GM18519 (cell line): ENCODE measurements around the gene GUCY1A2.
A peak's percentile ranks its signal among the peaks of the same experiment; 100 is the strongest.
"Not testable (repeated sequence)": the region's sequence is repeated elsewhere in the genome, so short reads cannot be mapped to it uniquely, and the experiment has no call there.

Source experiments
- ATAC-seq: cut with Tn5 transposase; IDR thresholded peaks from one replicate; pipeline ENCODE4 v1.9.1; 2021; ENCODE audit warnings: mild to moderate bottlenecking, moderate library complexity; ENCODE audit not compliant: unreplicated experiment, low FRiP score

The GUCY1A2 gene

DNA sequence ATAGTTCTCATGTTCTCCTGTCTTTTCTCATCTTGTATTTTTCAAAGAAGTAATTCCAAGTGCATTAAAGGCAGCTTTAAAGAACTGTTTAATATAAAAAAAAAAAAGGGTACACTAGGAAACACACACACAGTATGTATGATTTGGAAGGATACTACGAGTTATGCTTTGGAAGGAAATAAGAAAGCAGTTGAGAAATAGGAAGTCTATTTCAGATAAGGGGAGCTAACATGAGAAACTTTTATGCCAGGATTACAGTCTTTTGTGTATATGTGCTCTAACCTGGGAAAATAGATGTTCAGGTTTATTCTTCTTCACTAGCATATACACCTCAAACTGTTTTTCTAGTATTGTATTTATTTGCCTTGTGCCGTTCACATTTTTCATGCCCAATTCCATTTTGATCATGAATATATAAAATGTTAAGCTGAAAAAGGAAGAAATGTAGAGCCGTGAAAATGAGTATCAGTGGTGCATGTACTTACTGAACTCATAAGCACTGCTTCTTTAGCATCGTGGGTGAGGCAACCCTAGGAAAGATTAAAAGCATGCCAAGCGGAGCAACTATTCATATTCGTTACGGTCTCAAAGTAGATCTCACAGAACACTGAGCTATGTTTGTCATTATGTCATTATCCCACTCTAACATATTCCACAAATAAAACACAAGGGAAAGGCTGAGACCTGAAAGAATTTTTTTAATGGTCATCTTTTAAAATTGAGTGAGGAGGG, 59.6 kb downstream of the GUCY1A2 start:
- no peak for ATAC-seq

DNA sequence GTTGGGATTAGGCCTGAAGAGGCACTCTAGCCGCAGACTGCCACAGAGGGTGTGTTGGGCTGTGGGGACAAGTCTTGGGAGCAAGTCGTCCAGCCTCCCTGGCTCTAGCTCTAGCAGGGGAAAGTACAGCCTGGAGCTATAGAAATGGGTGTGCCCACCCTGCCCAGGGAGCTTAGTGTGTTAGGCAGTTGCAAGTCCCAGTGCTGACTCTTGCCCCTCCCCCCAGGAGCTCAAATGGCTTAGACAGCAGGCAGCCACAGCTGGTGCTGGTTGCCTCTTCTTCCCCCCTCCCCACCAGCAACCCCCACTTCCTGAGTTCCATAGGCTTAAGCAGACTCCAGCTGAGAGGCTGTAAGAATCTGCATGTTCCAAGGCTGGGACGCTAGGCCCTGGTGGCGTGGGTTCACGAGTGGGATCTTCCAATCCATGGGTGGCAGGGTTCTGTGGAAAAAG, 61.2 kb downstream of the GUCY1A2 start:
- ATAC-seq = no peak

GRCh38 chr11:106950067-106950491, 68.2 kb downstream of the GUCY1A2 start:
- ATAC-seq = no peak

DNA sequence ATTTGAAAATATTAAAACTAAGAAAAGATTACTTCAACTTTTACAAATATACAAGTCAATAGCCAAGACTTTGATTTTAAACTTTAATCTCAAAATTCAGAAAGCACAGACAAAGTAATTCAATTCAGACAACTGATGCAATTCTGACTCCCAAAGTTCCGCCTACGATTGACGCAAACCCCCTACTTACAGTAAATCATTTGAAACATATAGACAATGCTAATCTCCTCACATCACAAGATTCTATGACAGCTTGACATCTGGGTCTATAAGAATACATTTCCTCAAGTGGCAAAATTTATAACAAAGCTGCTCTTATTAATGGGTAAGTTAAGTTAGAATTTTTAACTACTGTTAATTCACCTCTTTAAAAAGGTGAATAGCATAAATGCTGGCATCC, 75.2 kb downstream of the GUCY1A2 start:
- no peak for ATAC-seq

GRCh38 chr11:106939157-106939556, 79.1 kb downstream of the GUCY1A2 start:
- no peak for ATAC-seq

DNA sequence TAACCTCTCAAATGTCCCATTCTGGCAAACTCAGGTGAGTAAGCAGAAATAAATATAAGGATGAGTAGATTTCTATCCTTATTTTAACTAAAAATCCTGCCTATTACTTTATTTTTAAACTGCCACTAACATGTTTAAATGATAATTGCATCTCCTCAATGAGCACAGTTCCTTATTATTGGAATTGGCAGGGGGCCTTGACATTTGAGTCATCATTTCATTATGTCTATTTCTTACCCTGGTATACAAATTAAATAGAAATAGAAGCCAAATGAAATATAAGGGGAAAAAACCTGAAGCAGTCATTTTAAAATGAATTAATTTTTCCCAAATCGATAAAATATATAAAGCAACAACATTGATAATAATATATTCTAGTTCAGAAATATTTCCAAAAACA, 81.2 kb downstream of the GUCY1A2 start:
- ATAC-seq = no peak

DNA sequence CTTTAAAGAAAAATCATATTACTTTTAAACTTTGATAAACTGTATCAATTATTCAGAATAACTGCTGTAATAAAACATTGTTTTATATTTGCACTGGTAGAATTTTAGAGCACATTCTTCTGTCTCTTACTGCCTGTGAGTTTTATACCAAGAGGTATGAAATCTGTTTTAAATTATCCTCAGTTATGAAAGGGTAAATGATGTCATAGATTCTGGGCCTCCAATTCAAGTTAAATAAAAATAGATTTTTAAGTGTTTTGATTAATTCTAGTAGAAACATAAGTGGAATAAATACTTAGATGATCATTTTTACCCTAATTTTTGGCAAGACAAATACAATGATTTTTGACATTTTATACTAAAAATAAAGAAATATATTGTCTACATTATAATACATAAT, 93.0 kb downstream of the GUCY1A2 start:
- no peak for ATAC-seq

DNA sequence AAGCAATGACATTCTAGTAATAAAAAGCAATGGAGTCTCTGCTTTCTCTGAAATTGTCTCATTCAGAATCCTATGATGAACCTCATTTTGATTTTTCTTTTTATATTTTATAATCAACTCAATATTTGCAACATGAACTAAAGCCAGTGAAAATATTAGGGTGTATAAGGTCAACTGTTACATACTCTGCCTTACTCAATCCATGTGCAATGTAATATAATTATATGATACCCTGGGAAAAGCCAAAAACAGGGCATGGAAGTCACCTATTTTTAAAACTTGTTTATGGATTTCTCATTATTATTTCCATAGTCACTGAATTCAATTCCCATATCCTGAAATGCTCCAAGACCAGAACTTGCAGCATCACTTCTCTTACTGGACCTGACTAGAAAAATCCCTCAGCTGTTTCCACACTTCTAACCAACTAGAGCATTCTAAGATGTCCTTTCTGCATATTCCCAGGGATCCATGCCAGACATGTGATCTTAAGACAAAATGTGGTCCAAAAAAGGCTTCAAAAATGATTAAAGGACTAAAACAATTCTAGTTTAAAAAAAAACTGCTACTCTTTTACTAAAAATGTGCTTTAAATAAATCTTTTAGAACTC, 97.3 kb downstream of the GUCY1A2 start:
- no peak for ATAC-seq

GRCh38 chr11:106917973-106918372, 100.3 kb downstream of the GUCY1A2 start:
- ATAC-seq = peak; percentile 77

DNA sequence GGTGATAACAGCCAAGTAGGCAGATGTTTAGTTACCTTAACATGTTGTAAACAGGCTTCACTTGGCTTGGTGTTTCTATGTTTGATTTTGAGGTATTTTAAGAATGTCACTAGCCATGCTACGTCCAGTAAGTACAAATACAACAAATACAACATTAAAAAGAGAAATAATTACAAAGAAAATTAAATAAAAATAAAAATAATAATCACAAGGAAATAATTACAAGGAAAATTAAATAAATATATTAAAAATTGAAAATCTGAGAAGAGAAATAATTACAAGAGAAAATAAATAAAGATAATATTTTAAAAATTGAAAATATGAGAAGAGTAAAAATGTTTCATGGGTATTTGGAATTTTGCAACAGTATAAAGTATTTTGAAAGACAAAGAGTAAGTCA, 103.9 kb downstream of the GUCY1A2 start:
- ATAC-seq = no peak

- no peak for ATAC-seq
These were observed 105.1 kb downstream of the GUCY1A2 start for GRCh38 chr11:106913141-106913540.

DNA sequence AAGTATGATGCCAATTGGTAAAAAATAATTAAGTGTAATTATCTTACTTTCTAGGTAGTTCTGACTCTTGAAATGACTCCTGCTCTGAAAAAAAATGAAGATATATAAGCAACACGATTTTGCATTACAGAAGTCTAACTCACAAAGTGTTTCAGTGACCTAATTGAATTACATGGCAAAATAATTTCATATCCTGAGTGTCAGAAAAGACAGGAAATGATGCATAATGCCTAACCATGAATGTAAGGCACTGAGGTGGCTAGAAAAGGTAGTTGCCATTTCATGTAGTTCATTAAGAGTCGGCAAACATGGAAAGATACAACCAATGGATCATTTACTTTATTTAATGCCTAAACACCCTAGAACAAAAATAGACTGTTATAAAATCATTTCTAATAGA, 113.5 kb downstream of the GUCY1A2 start:
- ATAC-seq = no peak

- ATAC-seq = no peak
These were observed 128.6 kb downstream of the GUCY1A2 start for GRCh38 chr11:106889718-106890117.

- ATAC-seq = no peak
These were observed 129.9 kb downstream of the GUCY1A2 start for GRCh38 chr11:106888386-106888785.

GRCh38 chr11:106883693-106884092, 134.6 kb downstream of the GUCY1A2 start:
- ATAC-seq = not testable (repeated sequence)

DNA sequence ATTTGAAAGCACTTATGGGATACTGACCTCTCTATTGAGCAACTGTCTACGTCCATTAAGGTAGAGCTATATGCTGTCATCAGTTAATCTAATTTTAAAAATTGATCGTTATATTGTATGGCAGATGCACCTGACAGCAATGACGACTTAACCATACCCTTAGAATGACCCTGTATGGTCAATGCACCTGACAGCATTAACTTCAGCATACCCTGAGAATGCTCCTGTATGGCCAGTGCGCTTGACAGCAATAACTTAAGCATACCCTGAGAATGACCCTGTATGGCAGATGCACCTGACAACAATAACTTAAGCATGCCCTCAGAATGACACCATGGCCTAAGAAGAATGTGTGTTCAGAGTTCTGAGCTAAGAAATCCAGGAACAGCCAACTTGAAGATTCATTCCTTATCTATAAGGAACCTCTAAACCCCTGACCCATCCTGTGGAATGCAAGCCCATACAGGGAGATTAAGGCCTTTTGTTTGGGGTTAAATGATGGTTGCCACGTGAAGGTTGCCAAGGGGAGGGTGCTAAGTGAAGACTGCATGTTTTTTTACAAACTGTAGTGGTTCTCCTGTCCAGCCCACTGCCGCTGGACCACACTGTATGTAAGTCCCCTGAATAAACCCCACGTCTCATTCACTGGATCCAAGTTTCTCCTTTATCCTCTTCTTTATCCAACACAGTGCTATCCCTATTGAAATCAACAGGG, 138.3 kb downstream of the GUCY1A2 start:
- ATAC-seq = no peak

DNA sequence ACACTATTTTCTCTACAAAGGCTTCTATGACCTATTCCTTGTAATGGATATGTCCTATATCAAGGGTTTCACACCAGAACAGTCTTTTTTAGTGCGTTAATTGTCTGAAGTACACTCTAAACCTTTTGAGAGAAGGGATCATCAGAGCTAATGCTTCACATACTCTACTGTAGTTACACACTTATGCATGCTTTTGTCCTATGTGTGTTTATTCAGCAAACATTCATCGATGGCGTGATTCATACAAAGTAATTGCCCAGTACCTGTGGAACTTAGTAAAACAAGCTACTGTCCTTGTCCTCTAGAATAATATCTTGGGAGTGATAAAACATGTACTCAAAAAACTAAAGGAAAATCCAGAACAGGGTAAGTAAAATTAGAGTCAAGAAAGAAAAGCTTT, 139.2 kb downstream of the GUCY1A2 start:
- ATAC-seq = no peak

DNA sequence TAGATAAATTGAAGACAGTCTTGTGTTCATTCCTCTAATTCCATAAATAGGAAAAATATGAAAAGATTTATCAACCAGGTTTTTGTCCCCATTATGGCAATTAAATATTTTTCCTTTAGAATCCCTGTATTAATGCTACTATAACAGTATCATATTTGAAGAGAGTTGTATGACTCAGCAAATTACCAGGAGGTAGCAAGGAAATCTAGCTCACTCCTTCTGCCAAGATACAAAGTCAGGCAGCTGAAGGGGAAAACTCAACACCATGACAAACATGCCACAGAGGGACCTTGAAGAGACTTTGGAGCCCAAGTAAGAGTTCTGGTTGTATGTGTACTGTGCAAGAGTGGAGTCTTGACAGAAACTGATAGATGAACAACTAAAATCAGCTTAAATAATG, 143.3 kb downstream of the GUCY1A2 start:
- ATAC-seq = no peak

GRCh38 chr11:106872246-106872645, 146.0 kb downstream of the GUCY1A2 start:
- ATAC-seq = no peak

GRCh38 chr11:106858200-106858599, 160.1 kb downstream of the GUCY1A2 start:
- ATAC-seq = no peak

- no peak for ATAC-seq
These were observed 161.7 kb downstream of the GUCY1A2 start for GRCh38 chr11:106856566-106856965.

GRCh38 chr11:106854429-106854828, 163.8 kb downstream of the GUCY1A2 start:
- no peak for ATAC-seq
